Measurements from ENCODE around the gene TAGLN3.
"Not testable (repeated sequence)": the region's sequence is repeated elsewhere in the genome, so short reads cannot be mapped to it uniquely, and the experiment has no call there.

TAGLN3 gene

GRCh38 chr3:112034436-112034835 lies 35.7 kb downstream of the TAGLN3 start, which contains the start of gene TMPRSS7:
Gene TMPRSS7, plus strand, starts transcription at chr3:112034736. Its CDS starts 110 bp downstream, at chr3:112034846.
- no peak for TF ChIP-seq CTCF (IDR thresholded peaks at IDR 0.05; ENCODE audit: low read depth, low read length)
- DNase-seq (ENCODE audit: extremely low read depth, low read depth) = no peak

- TF ChIP-seq CTCF (IDR thresholded peaks at IDR 0.05; ENCODE audit: low read depth, low read length) = no peak
Observed at GRCh38 chr3:112035241-112035640, 36.5 kb downstream of the TAGLN3 start.

DNA sequence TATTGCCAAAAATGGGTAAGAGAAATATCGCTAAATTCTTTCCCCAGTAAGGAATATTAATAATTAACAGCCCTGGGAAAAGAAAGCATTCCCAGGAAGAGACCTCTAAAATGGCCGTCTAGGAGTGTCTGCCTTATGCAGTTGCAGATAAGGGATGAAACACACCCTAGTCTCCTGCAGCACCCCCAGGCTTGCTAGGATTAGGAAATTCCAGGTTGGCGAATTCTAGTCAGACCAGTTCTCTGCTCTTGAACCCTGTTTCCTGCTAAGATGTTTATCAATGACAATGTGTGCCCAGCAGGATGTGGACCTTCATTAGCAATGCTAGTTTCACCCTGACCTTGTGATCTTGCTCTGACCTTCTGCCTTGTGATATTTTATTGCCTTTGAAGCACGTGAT lies 38.5 kb downstream of the TAGLN3 start:
- DNase-seq (ENCODE audit: extremely low read depth, low read depth) = not testable (repeated sequence)

More at GRCh38 chr3:112035241-112035640, 36.5 kb downstream of the TAGLN3 start:
- DNase-seq (ENCODE audit: extremely low read depth, low read depth) = no peak

DNA sequence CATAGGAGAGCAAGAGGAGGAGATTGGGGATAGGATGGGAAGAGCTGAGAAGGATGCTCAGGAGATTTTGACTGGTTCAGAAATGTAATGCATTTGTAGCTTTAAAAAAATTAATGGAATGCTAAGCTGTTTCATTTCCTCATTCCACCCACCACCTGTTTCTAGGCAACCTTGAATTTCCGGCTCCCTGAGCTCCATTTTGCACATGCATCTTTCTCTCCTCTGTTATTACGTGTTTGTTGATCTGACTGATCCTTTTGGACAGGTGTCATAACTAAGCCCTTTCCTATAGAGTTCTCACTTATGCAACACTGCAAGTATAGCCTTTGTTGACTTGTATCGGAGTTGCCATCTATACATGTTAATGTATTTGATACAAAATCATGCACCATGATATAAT lies 40.1 kb downstream of the TAGLN3 start:
- TF ChIP-seq CTCF (IDR thresholded peaks at IDR 0.05; ENCODE audit: low read depth, low read length) = no peak
- DNase-seq (ENCODE audit: extremely low read depth, low read depth) = no peak

- no peak for DNase-seq (ENCODE audit: extremely low read depth, low read depth)
- no peak for TF ChIP-seq CTCF (IDR thresholded peaks at IDR 0.05; ENCODE audit: low read depth, low read length)
Observed at GRCh38 chr3:112041321-112041720, 42.6 kb downstream of the TAGLN3 start.

DNA sequence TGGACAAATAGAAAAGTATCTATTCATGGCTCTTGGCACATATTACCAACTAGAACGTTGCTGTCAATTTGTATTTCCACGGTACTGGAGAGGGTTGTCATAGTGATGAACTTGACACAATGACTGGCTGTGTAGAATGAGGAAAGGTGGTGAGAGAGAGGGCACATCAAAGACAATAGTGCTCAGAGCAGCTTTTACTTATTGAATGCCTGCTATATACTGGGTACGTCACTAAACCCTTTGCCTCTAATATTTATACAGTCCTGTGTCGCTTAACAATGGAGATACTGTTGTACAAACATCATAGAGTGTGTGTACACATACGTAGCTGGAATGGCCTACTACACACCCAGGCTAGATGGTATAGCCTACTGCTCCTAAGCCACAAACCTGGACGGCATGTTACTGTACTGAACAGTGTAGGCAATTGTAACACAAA lies 44.1 kb downstream of the TAGLN3 start:
- no peak for TF ChIP-seq CTCF (IDR thresholded peaks at IDR 0.05; ENCODE audit: low read depth, low read length)
- DNase-seq (ENCODE audit: extremely low read depth, low read depth) = no peak

- TF ChIP-seq CTCF (IDR thresholded peaks at IDR 0.05; ENCODE audit: low read depth, low read length) = peak; percentile 92
- DNase-seq (ENCODE audit: extremely low read depth, low read depth) = peak; percentile 46
Observed at GRCh38 chr3:112043621-112044201, 45.0 kb downstream of the TAGLN3 start.

DNA sequence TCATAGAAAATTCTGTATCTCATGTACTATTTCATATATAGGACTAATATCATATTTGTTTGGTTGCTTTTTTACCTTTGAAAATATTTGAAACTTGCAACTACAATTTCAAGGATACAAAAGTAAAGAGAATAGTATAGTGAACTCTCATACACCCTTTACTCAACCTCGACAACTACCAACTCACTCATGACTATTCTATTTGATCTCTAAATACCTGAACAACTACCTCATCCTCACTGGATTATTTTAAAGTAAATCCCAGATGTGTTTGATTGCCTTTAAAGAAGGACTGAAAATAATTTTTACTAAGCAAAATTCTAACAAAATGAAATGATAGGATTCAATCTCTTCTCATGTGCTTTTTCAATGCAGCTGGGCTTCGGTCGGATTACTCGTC lies 47.9 kb downstream of the TAGLN3 start:
- DNase-seq (ENCODE audit: extremely low read depth, low read depth) = no peak

More for the DNA sequence above, 47.9 kb downstream of the TAGLN3 start:
- TF ChIP-seq CTCF (IDR thresholded peaks at IDR 0.05; ENCODE audit: low read depth, low read length) = no peak

Data from AG09319 (cell line).